ENCODE results near the gene GFOD2. TPM values are rescaled to one million over a fixed set of nuclear protein-coding genes. Genes with fewer than 3 reads are reported as not detected.
"Not testable (repeated sequence)": the region's sequence is repeated elsewhere in the genome, so short reads cannot be mapped to it uniquely, and the experiment has no call there.

The GFOD2 gene
- total RNA-seq, 1 donor = 11.9 TPM

DNA sequence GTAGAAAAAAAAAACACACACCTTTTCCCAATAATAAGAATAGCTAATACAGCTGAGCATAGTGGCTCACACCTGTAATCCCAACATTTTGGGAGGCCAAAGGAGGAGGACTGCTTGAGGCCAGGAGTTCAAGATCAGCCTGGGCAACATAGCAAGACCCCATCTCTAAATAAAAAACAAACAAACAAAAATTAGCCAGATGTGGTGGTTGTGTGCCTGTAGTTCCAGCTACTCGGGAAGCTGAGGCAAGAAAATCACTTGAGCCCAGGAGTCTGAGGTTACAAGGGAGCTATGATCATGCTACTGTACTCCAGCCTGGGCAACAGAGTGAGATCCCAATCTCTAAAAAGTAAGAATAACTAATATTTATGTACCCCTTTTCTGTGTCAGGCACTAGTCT lies 42.8 kb upstream of the GFOD2 start:
- TF ChIP-seq, protein P1, sequence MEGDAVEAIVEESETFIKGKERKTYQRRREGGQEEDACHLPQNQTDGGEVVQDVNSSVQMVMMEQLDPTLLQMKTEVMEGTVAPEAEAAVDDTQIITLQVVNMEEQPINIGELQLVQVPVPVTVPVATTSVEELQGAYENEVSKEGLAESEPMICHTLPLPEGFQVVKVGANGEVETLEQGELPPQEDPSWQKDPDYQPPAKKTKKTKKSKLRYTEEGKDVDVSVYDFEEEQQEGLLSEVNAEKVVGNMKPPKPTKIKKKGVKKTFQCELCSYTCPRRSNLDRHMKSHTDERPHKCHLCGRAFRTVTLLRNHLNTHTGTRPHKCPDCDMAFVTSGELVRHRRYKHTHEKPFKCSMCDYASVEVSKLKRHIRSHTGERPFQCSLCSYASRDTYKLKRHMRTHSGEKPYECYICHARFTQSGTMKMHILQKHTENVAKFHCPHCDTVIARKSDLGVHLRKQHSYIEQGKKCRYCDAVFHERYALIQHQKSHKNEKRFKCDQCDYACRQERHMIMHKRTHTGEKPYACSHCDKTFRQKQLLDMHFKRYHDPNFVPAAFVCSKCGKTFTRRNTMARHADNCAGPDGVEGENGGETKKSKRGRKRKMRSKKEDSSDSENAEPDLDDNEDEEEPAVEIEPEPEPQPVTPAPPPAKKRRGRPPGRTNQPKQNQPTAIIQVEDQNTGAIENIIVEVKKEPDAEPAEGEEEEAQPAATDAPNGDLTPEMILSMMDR (IDR thresholded peaks at IDR 0.05; ENCODE audit: insufficient read depth, low read length) = no peak
- DNase-seq (ENCODE audit: low read depth) = no peak
- H3K4me3 ChIP-seq (ENCODE audit: low read depth, low read length) = no peak overlapping the region

DNA sequence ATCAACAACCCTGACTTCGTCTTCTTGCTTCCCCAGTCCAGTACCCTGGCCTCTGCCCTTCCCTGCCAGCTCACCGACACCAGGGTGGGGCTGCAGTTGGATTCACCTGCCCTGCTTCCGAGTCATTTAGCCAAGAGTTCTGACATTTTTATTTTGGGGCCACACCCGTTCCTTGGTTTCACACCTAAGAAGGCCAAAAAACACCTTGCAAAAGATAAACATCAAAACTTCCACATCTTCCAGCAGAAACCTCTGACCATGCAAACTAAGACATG lies 41.8 kb upstream of the GFOD2 start:
- TF ChIP-seq, protein P1 (IDR thresholded peaks at IDR 0.05; ENCODE audit: insufficient read depth, low read length) = no peak
- no peak for DNase-seq (ENCODE audit: low read depth)
- H3K4me3 ChIP-seq (ENCODE audit: low read depth, low read length) = no peak overlapping the region

- TF ChIP-seq, protein P1 (IDR thresholded peaks at IDR 0.05; ENCODE audit: insufficient read depth, low read length) = no peak
- no peak for DNase-seq (ENCODE audit: low read depth)
- no peak overlapping the region for H3K4me3 ChIP-seq (ENCODE audit: low read depth, low read length)
Measured at GRCh38 chr16:67760206-67760955, 41.3 kb upstream of the GFOD2 start.

GRCh38 chr16:67758966-67759365 lies 39.9 kb upstream of the GFOD2 start:
- DNase-seq (ENCODE audit: low read depth) = no peak
- no peak overlapping the region for H3K4me3 ChIP-seq (ENCODE audit: low read depth, low read length)
- TF ChIP-seq, protein P1 (IDR thresholded peaks at IDR 0.05; ENCODE audit: insufficient read depth, low read length) = no peak

DNA sequence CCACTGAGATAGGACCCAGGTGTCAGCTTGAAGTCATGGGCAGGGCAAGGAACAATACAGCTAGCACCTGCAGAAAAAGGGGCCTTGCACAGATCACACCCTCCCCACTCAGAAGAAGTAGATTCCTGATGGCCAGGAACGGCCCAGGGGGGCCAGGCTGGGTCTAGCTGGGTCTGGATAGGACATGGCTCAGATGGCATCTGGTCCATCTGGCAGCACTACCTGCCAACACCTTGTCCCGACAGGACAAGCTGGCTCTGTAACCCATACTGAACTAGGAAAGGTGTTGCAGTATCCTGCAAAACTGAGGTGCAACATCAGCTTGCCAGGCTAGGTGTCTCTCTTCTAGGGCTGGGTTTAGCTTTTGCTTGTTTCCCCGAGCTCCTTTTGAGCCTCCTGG lies 38.9 kb upstream of the GFOD2 start:
- DNase-seq (ENCODE audit: low read depth) = no peak
- TF ChIP-seq, protein P1 (IDR thresholded peaks at IDR 0.05; ENCODE audit: insufficient read depth, low read length) = no peak
- no peak overlapping the region for H3K4me3 ChIP-seq (ENCODE audit: low read depth, low read length)

DNA sequence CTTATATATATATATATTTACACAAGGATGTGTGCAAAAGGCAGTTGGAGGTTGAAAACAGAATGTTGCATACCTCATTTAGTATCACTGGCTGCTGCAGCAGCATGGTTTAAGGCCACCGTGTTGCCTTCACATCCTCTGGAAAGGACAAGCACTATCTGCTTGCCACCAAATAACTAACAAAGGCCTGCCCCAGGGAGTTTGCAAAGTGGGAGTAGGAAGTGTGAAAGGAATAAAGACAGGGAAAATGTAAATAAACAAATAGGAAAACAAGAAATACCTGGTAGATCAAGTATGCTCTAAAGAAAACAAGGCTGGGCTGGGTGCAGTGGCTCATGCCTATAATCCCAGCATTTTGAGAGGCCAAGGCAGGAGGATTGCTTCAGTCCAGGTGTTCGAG lies 33.5 kb upstream of the GFOD2 start:
- TF ChIP-seq, protein P1 (IDR thresholded peaks at IDR 0.05; ENCODE audit: insufficient read depth, low read length) = no peak
- DNase-seq (ENCODE audit: low read depth) = no peak
- H3K4me3 ChIP-seq (ENCODE audit: low read depth, low read length) = no peak overlapping the region

DNA sequence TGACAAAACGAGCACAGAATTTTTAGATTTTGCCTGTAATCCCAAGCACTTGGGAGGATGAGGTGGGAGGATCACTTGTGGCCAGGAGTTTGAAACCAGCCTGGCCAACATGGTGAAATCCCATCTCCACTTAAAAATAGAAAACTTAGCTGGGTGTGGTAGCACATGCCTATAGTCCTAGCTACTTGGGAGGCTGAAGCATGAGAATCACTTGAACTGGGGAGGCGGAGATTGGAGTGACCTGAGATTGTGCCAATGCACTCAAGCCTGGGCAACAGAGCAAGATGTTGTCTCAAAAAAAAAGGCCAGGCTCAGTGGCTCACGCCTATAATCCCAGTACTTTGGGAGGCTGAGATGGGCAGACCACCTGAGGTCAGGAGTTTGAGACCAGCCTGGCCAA lies 32.2 kb upstream of the GFOD2 start:
- H3K4me3 ChIP-seq (ENCODE audit: low read depth, low read length) = not testable (repeated sequence)
- DNase-seq (ENCODE audit: low read depth) = peak; percentile 25
